HEK293 (cell line): ENCODE results near the gene RBM26.

ENCODE experiments used
- CTCF ChIP-seq: fragments of 450-650 bp; formaldehyde crosslinking; IDR thresholded peaks from 2 replicates; pipeline ENCODE4 v1.5.1; 2016; ENCODE audit warnings: missing biosample characterization, missing genetic modification characterization
- ZBTB1 ChIP-seq: fragments of 450-650 bp; formaldehyde crosslinking; IDR thresholded peaks from 2 replicates; pipeline ENCODE4 v1.5.1; 2016; ENCODE audit warnings: missing biosample characterization, missing genetic modification characterization
- ZBTB7A ChIP-seq: fragments of 450-650 bp; formaldehyde crosslinking; IDR thresholded peaks from 2 replicates; pipeline ENCODE4 v1.5.1; 2016; ENCODE audit warnings: low read depth, missing biosample characterization, missing genetic modification characterization
- ZEB2 ChIP-seq: fragments of 450-650 bp; formaldehyde crosslinking; IDR thresholded peaks from 2 replicates; pipeline ENCODE4 v1.5.1; 2016; ENCODE audit warnings: missing biosample characterization, missing genetic modification characterization
- ZNF677 ChIP-seq: fragments of 450-650 bp; IDR thresholded peaks from 2 replicates; pipeline ENCODE4 v1.5.0; 2018; ENCODE audit warnings: missing biosample characterization, mild to moderate bottlenecking, missing genetic modification characterization, moderate library complexity
- ZSCAN30 ChIP-seq: fragments of 450-650 bp; IDR thresholded peaks from 2 replicates; pipeline ENCODE4 v1.5.1; 2018; ENCODE audit warnings: missing biosample characterization, mild to moderate bottlenecking, missing genetic modification characterization, moderate library complexity

GRCh38 chr13:79297128-79297527 is 108.9 kb downstream of the RBM26 start:
- TF ChIP-seq ZBTB7A (tag by site-specific recombination) (no peak), ZNF677 (no peak), CTCF (no peak), ZBTB1 (tag by site-specific recombination) (no peak), ZSCAN30 (no peak), ZEB2 (tag by site-specific recombination) (no peak)
